Inflammatory macrophage treated with lipopolysaccharide for 1 hour (primary cell): ENCODE measurements around the gene DPEP1.
"Not testable (repeated sequence)": the region's sequence is repeated elsewhere in the genome, so short reads cannot be mapped to it uniquely, and the experiment has no call there.

Source experiments
- DNase-seq, 2 donors: peaks; one replicate each; pipeline ENCODE4 v3.0.0-alpha.2; 2020 to 2022

The DPEP1 gene

GRCh38 chr16:89613231-89613953 is at the start of gene DPEP1:
DPEP1 (plus strand) TSS chr16:89613642; CDS start chr16:89630411, 16,769 bp downstream.
- peak; percentile 6 to 19 for DNase-seq

GRCh38 chr16:89564476-89565255 is 48.8 kb upstream of the DPEP1 start:
- no peak for DNase-seq

- DNase-seq, result no peak
Observed at GRCh38 chr16:89565256-89565505, 48.3 kb upstream of the DPEP1 start.

GRCh38 chr16:89565506-89566372 is 47.7 kb upstream of the DPEP1 start:
- peak; percentile 48 to 54 for DNase-seq

- DNase-seq, result no peak
Observed at GRCh38 chr16:89567656-89568594, 45.5 kb upstream of the DPEP1 start.

GRCh38 chr16:89569506-89570341 is 43.7 kb upstream of the DPEP1 start:
- DNase-seq, result no peak

- no peak for DNase-seq
Observed at GRCh38 chr16:89570342-89570923, 43.0 kb upstream of the DPEP1 start.

- DNase-seq, result not testable (repeated sequence)
Observed at GRCh38 chr16:89570983-89571598, 42.4 kb upstream of the DPEP1 start.

- no peak for DNase-seq
Observed at GRCh38 chr16:89571636-89572035, 41.8 kb upstream of the DPEP1 start.

- DNase-seq, result no peak
Observed at GRCh38 chr16:89572073-89572484, 41.4 kb upstream of the DPEP1 start.

GRCh38 chr16:89572485-89573205 is 40.8 kb upstream of the DPEP1 start:
- no peak for DNase-seq

- no peak for DNase-seq
Observed at GRCh38 chr16:89573826-89574680, 39.4 kb upstream of the DPEP1 start.

GRCh38 chr16:89574681-89575246 is 38.7 kb upstream of the DPEP1 start:
- peak; percentile 43 to 73 for DNase-seq

GRCh38 chr16:89575247-89576152 is 37.9 kb upstream of the DPEP1 start, which contains the start of gene CPNE7:
CPNE7 (plus strand) TSS chr16:89575758; CDS start chr16:89575898, 140 bp downstream.
- no peak for DNase-seq

- DNase-seq, result no peak
Observed at GRCh38 chr16:89576153-89577054, 37.0 kb upstream of the DPEP1 start.
